Body of pancreas (tissue), 4 donors: ENCODE results near the gene PRSS38.
A peak's percentile ranks its signal among the peaks of the same experiment; 100 is the strongest.

Experiments used
- POLR2A ChIP-seq, 3 donors: fragments of 450-650 bp; IDR thresholded peaks; one replicate each; pipeline ENCODE4 v1.6.1; 2016; ENCODE audit warnings: antibody characterized with exemption in 3 of 3, mild to moderate bottlenecking in 2 of 3
- TF ChIP-seq, protein P1 (sequence below), 7 experiments: fragments of 450-650 bp in 4 of 7; fragments of 200-600 bp in 3 of 7; sonication (generic) in 3 of 7; IDR thresholded peaks; one replicate each; pipeline ENCODE4 v1.5.1; 2016 to 2019; ENCODE audit warnings: antibody characterized with exemption in 7 of 7

DNA sequence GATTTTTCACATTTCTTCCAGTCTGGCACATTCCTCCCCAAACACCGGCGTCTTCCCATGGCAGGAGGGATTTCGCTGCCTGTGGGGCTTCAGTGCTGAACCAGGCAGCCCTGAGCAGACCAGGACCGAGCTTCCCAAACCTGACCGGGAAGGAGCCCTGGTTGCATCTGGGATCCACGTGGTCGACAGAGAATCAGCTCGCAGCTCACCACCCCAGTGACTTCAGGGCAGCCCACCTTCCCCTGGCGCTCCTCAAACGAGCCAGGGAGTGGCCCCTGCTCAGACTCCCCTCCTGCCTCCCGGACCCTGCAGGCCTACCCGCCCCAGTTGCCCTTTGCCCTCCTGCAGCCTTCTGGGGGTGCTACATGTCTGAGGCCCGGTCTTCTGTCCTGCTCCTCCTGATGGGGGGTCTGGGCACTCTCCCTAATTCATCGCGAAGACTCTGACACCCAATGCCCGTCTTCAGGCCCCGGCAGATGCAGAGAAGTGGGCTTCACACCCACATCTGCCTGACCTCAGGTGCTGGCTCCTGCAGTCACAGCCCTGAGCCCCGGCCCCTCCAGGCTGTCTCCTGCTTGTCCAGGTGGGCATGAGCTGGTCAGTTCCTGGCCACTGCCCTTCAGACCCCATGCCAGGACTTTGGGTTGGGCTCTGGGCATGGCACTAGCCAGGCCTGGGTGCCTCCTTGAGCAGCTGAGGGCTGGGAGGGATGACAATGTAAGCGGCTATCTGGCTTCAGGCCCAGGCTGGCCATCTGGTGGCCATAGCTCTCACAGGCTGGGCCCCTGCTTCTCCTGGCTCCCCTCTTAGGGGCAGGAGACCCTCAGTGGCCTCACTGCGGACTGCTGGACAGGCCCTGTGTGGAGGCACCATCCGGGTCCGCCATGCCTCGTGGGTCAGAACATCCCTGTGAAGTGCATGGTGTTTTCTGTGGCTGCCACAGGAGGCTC is 26.1 kb upstream of the PRSS38 start:
- TF ChIP-seq, protein P1, sequence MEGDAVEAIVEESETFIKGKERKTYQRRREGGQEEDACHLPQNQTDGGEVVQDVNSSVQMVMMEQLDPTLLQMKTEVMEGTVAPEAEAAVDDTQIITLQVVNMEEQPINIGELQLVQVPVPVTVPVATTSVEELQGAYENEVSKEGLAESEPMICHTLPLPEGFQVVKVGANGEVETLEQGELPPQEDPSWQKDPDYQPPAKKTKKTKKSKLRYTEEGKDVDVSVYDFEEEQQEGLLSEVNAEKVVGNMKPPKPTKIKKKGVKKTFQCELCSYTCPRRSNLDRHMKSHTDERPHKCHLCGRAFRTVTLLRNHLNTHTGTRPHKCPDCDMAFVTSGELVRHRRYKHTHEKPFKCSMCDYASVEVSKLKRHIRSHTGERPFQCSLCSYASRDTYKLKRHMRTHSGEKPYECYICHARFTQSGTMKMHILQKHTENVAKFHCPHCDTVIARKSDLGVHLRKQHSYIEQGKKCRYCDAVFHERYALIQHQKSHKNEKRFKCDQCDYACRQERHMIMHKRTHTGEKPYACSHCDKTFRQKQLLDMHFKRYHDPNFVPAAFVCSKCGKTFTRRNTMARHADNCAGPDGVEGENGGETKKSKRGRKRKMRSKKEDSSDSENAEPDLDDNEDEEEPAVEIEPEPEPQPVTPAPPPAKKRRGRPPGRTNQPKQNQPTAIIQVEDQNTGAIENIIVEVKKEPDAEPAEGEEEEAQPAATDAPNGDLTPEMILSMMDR (IDR thresholded peaks at IDR 0.05), result peak in 1 of 7 experiments; percentile 8
- no peak for TF ChIP-seq POLR2A (IDR thresholded peaks at IDR 0.05)
